T-helper 22 cell (primary cell): Measurements from ENCODE around the gene CHCT1.
"Not testable (repeated sequence)": the region's sequence is repeated elsewhere in the genome, so short reads cannot be mapped to it uniquely, and the experiment has no call there.

Experiments
- DNase-seq: peaks from one replicate; pipeline ENCODE4 v3.0.0-alpha.2; 2020; ENCODE audit warnings: low read depth

Gene CHCT1

GRCh38 chr17:60398227-60398959 is 23.9 kb upstream of the CHCT1 start:
- DNase-seq, result no peak

GRCh38 chr17:60401819-60402218 is 20.5 kb upstream of the CHCT1 start:
- no peak for DNase-seq

- DNase-seq, result no peak
Measured at GRCh38 chr17:60403523-60403810, 18.8 kb upstream of the CHCT1 start.

- no peak for DNase-seq
Measured at GRCh38 chr17:60403962-60404361, 18.3 kb upstream of the CHCT1 start.

- DNase-seq, result no peak
Measured at GRCh38 chr17:60406887-60407286, 15.4 kb upstream of the CHCT1 start.

- no peak for DNase-seq
Measured at GRCh38 chr17:60410001-60410400, 12.3 kb upstream of the CHCT1 start.

GRCh38 chr17:60412701-60413100 is 9.6 kb upstream of the CHCT1 start:
- DNase-seq, result no peak

GRCh38 chr17:60415146-60415545 is 7.1 kb upstream of the CHCT1 start:
- no peak for DNase-seq

- no peak for DNase-seq
Measured at GRCh38 chr17:60416368-60416925, 5.8 kb upstream of the CHCT1 start.

GRCh38 chr17:60419003-60419402 is 3.3 kb upstream of the CHCT1 start:
- DNase-seq, result not testable (repeated sequence)

GRCh38 chr17:60419875-60420274 is 2.4 kb upstream of the CHCT1 start:
- DNase-seq, result not testable (repeated sequence)

GRCh38 chr17:60421273-60422161 is 772 bp upstream of the CHCT1 start:
- peak; percentile 38 for DNase-seq

GRCh38 chr17:60423865-60424264 is 1.6 kb downstream of the CHCT1 start:
- no peak for DNase-seq

GRCh38 chr17:60425626-60426025 is 3.3 kb downstream of the CHCT1 start:
- DNase-seq, result no peak

GRCh38 chr17:60426596-60426995 is 4.3 kb downstream of the CHCT1 start:
- DNase-seq, result no peak

GRCh38 chr17:60428491-60428890 is 6.2 kb downstream of the CHCT1 start:
- DNase-seq, result not testable (repeated sequence)

- DNase-seq, result not testable (repeated sequence)
Measured at GRCh38 chr17:60430561-60430960, 8.3 kb downstream of the CHCT1 start.

GRCh38 chr17:60433021-60433997 is 11.0 kb downstream of the CHCT1 start:
- not testable (repeated sequence) for DNase-seq

- peak; percentile 18 for DNase-seq
Measured at GRCh38 chr17:60435244-60436167, 13.2 kb downstream of the CHCT1 start.

GRCh38 chr17:60436676-60437075 is 14.4 kb downstream of the CHCT1 start:
- no peak for DNase-seq

- no peak for DNase-seq
Measured at GRCh38 chr17:60439501-60439900, 17.2 kb downstream of the CHCT1 start.
